GM19328 (cell line): Measurements from ENCODE around the gene MGAT3.

Source experiments
- ATAC-seq: cut with Tn5 transposase; IDR thresholded peaks from one replicate; pipeline ENCODE4 v1.9.1; 2021; ENCODE audit warnings: mild to moderate bottlenecking, moderate library complexity; ENCODE audit not compliant: unreplicated experiment

The MGAT3 gene

GRCh38 chr22:39469681-39470450 is 13.1 kb downstream of the MGAT3 start:
- no peak for ATAC-seq

GRCh38 chr22:39470451-39471291 is 13.9 kb downstream of the MGAT3 start:
- no peak for ATAC-seq

DNA sequence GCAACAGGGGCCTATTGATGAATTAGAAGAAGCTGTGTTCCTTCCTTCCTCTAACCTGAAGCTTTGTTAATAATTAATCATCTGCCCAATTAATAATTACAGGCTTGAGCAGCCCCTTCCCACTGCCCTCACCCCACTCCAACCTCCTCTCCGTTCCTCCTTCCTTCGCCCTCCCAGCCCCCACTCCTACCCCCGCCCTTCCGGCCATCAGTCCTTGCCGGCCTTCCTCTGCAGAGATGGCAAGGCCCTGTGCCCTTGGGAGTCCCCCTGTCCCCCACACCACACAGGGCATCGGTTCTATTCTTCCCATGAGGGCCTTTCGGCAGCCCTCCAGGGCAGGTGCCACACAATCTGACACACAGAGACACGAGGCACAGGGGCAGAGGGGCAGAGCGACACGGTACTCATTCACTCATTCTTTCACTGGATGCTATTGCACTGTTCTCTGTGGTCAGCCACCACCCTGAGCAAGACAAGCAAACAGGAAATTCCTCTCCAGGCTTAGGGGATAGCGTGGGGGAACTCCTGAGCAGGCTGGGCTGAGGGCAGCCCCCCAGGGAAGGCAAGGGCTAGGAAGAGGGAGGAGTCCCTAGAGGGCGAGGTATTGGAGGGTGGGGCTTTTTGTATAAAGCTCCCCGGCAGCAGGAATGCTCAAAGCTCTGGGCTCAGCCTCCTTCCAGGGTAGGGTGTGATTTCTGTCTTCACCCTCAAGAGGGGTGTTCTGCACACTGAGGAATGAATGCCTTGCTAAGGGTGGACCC is 14.7 kb downstream of the MGAT3 start:
- no peak for ATAC-seq

- ATAC-seq = no peak
These were observed 16.1 kb downstream of the MGAT3 start for GRCh38 chr22:39472570-39473556.

DNA sequence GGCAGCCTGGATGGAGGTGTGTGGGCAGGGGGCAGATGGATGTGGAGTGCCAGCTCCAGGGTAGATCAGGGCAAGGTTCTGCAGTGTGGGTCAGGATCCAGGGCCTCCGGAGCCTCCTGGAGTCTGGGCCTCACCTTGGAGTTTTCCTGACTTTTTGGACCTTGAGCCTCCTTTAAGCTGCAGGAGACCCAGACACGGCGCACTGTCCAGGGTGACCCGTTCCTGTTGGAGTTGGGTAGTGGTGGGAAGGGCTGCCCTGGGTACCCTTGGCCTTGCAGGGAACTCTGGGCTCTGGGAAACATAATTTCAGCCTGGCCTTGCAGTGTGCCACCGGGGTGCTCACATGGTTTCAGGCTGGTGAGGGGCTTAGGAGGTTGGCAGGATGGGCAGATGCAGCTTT is 17.0 kb downstream of the MGAT3 start:
- no peak for ATAC-seq

- ATAC-seq = no peak
These were observed 17.7 kb downstream of the MGAT3 start for GRCh38 chr22:39474351-39475111.

GRCh38 chr22:39475337-39475736 is 18.5 kb downstream of the MGAT3 start:
- ATAC-seq = no peak

- no peak for ATAC-seq
These were observed 19.1 kb downstream of the MGAT3 start for GRCh38 chr22:39475902-39476301.

DNA sequence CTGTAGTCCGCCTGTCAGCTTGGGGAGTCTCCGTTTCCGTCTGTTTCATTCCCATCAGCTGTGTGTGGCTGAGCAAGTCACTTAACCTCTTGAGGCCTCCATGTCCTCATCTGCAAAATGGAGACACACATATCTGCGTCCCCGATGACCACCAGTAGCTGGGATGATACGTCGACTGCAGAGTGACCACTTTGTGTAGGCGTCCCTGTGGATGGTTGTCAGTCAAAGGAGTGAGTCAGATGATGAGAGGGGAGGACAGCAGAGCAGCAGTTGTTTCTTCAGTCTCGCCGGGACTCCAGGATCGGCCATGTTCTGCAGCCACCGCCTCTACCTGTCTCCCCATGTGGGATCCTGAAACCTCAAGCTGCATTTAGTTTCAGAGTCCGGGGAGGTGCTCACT is 19.9 kb downstream of the MGAT3 start:
- no peak for ATAC-seq

- ATAC-seq = no peak
These were observed 20.7 kb downstream of the MGAT3 start for GRCh38 chr22:39477542-39477941.

DNA sequence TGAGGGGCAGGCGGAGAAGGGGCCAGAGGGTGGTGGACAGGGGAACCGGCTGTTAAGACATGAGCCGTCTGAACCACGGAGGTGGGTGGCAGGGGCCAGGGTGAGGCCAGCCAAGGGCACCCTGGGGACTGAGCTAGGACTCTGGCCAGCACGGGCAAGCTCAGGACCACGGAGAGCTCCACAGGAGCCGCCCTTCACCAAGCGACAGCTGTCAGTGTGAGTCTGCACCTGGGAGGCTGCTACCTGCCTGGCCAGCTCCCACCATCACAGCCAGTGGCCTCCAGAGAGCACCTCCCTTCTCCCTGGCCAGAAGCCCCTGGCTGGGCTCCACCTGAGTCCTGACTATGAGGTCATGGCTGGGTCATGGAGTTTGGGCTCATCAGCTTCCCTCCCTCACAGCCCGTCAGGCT is 21.6 kb downstream of the MGAT3 start:
- no peak for ATAC-seq

GRCh38 chr22:39479254-39479653 is 22.4 kb downstream of the MGAT3 start:
- no peak for ATAC-seq

- ATAC-seq = no peak
These were observed 23.7 kb downstream of the MGAT3 start for GRCh38 chr22:39480557-39480956.

GRCh38 chr22:39481054-39481453 is 24.2 kb downstream of the MGAT3 start:
- no peak for ATAC-seq

GRCh38 chr22:39481595-39481994 is 24.8 kb downstream of the MGAT3 start:
- ATAC-seq = no peak

GRCh38 chr22:39482768-39483167 is 26.0 kb downstream of the MGAT3 start:
- ATAC-seq = no peak

GRCh38 chr22:39486951-39487825 is 30.4 kb downstream of the MGAT3 start:
- no peak for ATAC-seq

DNA sequence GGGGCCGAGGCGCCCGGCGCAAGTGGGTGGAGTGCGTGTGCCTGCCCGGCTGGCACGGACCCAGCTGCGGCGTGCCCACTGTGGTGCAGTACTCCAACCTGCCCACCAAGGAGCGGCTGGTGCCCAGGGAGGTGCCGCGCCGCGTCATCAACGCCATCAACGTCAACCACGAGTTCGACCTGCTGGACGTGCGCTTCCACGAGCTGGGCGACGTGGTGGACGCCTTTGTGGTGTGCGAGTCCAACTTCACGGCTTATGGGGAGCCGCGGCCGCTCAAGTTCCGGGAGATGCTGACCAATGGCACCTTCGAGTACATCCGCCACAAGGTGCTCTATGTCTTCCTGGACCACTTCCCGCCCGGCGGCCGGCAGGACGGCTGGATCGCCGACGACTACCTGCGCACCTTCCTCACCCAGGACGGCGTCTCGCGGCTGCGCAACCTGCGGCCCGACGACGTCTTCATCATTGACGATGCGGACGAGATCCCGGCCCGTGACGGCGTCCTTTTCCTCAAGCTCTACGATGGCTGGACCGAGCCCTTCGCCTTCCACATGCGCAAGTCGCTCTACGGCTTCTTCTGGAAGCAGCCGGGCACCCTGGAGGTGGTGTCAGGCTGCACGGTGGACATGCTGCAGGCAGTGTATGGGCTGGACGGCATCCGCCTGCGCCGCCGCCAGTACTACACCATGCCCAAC is 31.2 kb downstream of the MGAT3 start:
- ATAC-seq = no peak
